ENCODE measurements around the gene KRTAP19-5.

- no peak for TF ChIP-seq CTCF (IDR thresholded peaks at IDR 0.05; ENCODE audit: low read depth, low read length, poor library complexity, severe bottlenecking)
- no peak for TF ChIP-seq EZH2phosphoT487 (IDR thresholded peaks at IDR 0.05; ENCODE audit: borderline replicate concordance, low read length)
Measured at GRCh38 chr21:30502041-30502440, at the start of gene KRTAP19-5.

All from DOHH2 (cell line).